Measurements from ENCODE around the gene CDCA4. TPM values are rescaled to one million over a fixed set of nuclear protein-coding genes. Genes with fewer than 3 reads are reported as not detected.

Gene CDCA4
- polyA plus RNA-seq, 1 donor from 2014 or later: 5.4 TPM

DNA sequence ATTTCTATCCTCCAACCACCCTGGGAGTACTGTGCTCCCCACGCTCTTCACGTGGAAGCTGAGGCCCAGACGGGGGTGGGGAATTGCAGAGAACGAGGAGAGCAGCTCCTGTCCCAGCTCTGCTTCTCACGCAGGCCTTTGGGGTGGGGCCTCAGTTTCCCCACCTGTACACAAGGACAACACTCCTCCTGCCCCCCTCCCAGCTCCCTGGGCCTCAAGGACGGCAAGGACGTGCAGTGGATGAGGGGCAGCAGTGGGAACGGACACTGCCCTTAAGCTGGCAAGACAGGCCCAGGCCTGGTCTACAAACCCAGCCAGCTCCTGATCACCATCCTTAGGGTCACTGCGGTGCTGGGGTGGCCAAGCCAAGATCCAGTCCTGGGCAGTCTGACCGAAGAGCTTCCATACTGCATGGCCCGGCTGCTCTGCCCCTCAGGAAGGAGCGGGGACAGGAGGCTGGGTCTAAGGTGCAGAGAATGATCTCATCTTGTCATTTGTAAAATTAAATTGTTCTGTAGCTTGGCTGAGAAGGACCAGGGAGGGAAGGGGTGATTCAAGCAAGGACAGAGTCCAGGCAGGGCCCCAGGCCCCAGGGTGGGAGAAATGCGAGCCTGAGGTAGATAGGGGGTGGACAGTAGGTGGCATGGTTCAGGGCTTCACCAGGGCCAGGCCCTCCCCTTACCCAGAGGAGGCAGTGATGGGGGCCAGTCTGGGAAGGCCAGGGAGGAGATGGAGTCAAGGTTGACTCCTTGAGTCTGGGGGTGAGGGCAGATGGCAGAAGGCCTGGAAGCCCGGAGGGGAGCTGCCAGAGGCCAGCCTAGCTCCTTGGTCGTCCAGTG, 36.6 kb downstream of the CDCA4 start:
- Histone ChIP-seq H3K27me3 (ENCODE audit: insufficient read depth, low read depth, low read length) (no peaks in the 10 kb centered on the region), H2AFZ (ENCODE audit: low read depth, low read length) (no peak overlapping the region), H3F3A (ENCODE audit: insufficient read depth, low read length, poor library complexity, severe bottlenecking) (no peaks in the 10 kb centered on the region), H4K20me1 (ENCODE audit: insufficient read depth) (no peaks in the 10 kb centered on the region), H3K4me2 (ENCODE audit: low read length) (no peak overlapping the region), H3K36me3 (ENCODE audit: insufficient read depth, low read length) (no peaks in the 10 kb centered on the region), H3K9me2 (ENCODE audit: insufficient read depth, low read length) (no peaks in the 10 kb centered on the region), H3K27ac (ENCODE audit: low read length) (no peak overlapping the region), H3K9ac (ENCODE audit: low read length) (no peak overlapping the region), H3K79me2 (replicated peaks; ENCODE audit: insufficient read depth, low read length) (no peaks in the 10 kb centered on the region), H3K9me3 (ENCODE audit: low read length) (no peaks in the 10 kb centered on the region), H3K4me3 (ENCODE audit: low read length) (no peak overlapping the region)
- TF ChIP-seq, protein P1, sequence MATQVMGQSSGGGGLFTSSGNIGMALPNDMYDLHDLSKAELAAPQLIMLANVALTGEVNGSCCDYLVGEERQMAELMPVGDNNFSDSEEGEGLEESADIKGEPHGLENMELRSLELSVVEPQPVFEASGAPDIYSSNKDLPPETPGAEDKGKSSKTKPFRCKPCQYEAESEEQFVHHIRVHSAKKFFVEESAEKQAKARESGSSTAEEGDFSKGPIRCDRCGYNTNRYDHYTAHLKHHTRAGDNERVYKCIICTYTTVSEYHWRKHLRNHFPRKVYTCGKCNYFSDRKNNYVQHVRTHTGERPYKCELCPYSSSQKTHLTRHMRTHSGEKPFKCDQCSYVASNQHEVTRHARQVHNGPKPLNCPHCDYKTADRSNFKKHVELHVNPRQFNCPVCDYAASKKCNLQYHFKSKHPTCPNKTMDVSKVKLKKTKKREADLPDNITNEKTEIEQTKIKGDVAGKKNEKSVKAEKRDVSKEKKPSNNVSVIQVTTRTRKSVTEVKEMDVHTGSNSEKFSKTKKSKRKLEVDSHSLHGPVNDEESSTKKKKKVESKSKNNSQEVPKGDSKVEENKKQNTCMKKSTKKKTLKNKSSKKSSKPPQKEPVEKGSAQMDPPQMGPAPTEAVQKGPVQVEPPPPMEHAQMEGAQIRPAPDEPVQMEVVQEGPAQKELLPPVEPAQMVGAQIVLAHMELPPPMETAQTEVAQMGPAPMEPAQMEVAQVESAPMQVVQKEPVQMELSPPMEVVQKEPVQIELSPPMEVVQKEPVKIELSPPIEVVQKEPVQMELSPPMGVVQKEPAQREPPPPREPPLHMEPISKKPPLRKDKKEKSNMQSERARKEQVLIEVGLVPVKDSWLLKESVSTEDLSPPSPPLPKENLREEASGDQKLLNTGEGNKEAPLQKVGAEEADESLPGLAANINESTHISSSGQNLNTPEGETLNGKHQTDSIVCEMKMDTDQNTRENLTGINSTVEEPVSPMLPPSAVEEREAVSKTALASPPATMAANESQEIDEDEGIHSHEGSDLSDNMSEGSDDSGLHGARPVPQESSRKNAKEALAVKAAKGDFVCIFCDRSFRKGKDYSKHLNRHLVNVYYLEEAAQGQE (IDR thresholded peaks at IDR 0.05; ENCODE audit: borderline replicate concordance): no peak
- TF ChIP-seq RAD21 (conservative IDR thresholded peaks at IDR 0.05) (no peak), EZH2 (IDR thresholded peaks at IDR 0.05; ENCODE audit: borderline replicate concordance, insufficient read depth, low read length, poor library complexity, severe bottlenecking) (no peak), MXI1 (conservative IDR thresholded peaks at IDR 0.05; ENCODE audit: poor library complexity, severe bottlenecking) (no peak), SMC3 (conservative IDR thresholded peaks at IDR 0.05; ENCODE audit: poor library complexity) (no peak), EP300 (conservative IDR thresholded peaks at IDR 0.05; ENCODE audit: poor library complexity, severe bottlenecking) (no peak), TAF1 (IDR thresholded peaks at IDR 0.05; ENCODE audit: low read depth) (no peak), POLR2AphosphoS5 (IDR thresholded peaks at IDR 0.05) (no peak)
- TF ChIP-seq, protein P2, sequence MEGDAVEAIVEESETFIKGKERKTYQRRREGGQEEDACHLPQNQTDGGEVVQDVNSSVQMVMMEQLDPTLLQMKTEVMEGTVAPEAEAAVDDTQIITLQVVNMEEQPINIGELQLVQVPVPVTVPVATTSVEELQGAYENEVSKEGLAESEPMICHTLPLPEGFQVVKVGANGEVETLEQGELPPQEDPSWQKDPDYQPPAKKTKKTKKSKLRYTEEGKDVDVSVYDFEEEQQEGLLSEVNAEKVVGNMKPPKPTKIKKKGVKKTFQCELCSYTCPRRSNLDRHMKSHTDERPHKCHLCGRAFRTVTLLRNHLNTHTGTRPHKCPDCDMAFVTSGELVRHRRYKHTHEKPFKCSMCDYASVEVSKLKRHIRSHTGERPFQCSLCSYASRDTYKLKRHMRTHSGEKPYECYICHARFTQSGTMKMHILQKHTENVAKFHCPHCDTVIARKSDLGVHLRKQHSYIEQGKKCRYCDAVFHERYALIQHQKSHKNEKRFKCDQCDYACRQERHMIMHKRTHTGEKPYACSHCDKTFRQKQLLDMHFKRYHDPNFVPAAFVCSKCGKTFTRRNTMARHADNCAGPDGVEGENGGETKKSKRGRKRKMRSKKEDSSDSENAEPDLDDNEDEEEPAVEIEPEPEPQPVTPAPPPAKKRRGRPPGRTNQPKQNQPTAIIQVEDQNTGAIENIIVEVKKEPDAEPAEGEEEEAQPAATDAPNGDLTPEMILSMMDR (IDR thresholded peaks at IDR 0.05; ENCODE audit: poor library complexity, severe bottlenecking): no peak

DNA sequence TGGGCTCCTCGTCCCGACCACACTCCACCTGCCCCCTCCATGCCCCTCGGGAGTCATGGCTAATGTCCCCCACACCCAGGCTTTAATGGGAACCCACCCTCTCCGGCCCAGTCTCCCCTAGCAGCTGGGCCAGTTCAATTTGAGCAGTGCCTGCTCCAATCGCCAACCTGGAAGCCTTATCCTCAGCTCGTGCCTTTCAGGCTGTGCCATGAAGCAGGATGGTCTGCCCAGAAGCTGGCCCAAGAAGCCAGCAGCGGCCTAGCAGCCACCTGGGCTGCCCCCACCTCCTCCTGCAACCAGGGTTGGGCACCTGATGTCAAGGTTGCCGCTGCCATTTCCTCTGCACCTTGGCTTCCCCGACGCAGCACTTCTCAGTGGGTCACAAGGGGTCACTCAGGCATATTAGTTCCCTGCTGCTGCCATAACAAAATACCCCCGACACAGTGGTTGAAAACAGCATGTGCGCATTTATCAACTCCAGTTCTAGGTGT, 37.6 kb downstream of the CDCA4 start:
- Histone ChIP-seq H3K79me2 (replicated peaks; ENCODE audit: insufficient read depth, low read length) (no peaks in the 10 kb centered on the region), H3K4me3 (ENCODE audit: low read length) (no peak overlapping the region), H2AFZ (ENCODE audit: low read depth, low read length) (no peak overlapping the region), H3K36me3 (ENCODE audit: insufficient read depth, low read length) (no peaks in the 10 kb centered on the region), H3K9ac (ENCODE audit: low read length) (no peak overlapping the region), H3K27me3 (ENCODE audit: insufficient read depth, low read depth, low read length) (peaks cover 8% of the 10 kb centered on the region), H3K9me2 (ENCODE audit: insufficient read depth, low read length) (no peaks in the 10 kb centered on the region), H3K4me2 (ENCODE audit: low read length) (no peak overlapping the region), H3K27ac (ENCODE audit: low read length) (no peak overlapping the region), H3F3A (ENCODE audit: insufficient read depth, low read length, poor library complexity, severe bottlenecking) (no peaks in the 10 kb centered on the region), H3K9me3 (ENCODE audit: low read length) (no peaks in the 10 kb centered on the region), H4K20me1 (ENCODE audit: insufficient read depth) (no peaks in the 10 kb centered on the region)
- TF ChIP-seq POLR2AphosphoS5 (IDR thresholded peaks at IDR 0.05) (no peak), EP300 (conservative IDR thresholded peaks at IDR 0.05; ENCODE audit: poor library complexity, severe bottlenecking) (no peak), EZH2 (IDR thresholded peaks at IDR 0.05; ENCODE audit: borderline replicate concordance, insufficient read depth, low read length, poor library complexity, severe bottlenecking) (no peak), MXI1 (conservative IDR thresholded peaks at IDR 0.05; ENCODE audit: poor library complexity, severe bottlenecking) (no peak), TAF1 (IDR thresholded peaks at IDR 0.05; ENCODE audit: low read depth) (no peak), RAD21 (conservative IDR thresholded peaks at IDR 0.05) (no peak), SMC3 (conservative IDR thresholded peaks at IDR 0.05; ENCODE audit: poor library complexity) (no peak)
- TF ChIP-seq, protein P1 (IDR thresholded peaks at IDR 0.05; ENCODE audit: borderline replicate concordance): no peak
- TF ChIP-seq, protein P2 (IDR thresholded peaks at IDR 0.05; ENCODE audit: poor library complexity, severe bottlenecking): no peak

Data from neural cell (in vitro differentiated cells).